GM04503 (cell line): ENCODE measurements around the gene FPGS.
"Not testable (repeated sequence)": the region's sequence is repeated elsewhere in the genome, so short reads cannot be mapped to it uniquely, and the experiment has no call there.

Experiments
- DNase-seq: peaks from one replicate; pipeline ENCODE4 v3.0.0-alpha.2; 2012; ENCODE audit warnings: low read depth

Gene FPGS

DNA sequence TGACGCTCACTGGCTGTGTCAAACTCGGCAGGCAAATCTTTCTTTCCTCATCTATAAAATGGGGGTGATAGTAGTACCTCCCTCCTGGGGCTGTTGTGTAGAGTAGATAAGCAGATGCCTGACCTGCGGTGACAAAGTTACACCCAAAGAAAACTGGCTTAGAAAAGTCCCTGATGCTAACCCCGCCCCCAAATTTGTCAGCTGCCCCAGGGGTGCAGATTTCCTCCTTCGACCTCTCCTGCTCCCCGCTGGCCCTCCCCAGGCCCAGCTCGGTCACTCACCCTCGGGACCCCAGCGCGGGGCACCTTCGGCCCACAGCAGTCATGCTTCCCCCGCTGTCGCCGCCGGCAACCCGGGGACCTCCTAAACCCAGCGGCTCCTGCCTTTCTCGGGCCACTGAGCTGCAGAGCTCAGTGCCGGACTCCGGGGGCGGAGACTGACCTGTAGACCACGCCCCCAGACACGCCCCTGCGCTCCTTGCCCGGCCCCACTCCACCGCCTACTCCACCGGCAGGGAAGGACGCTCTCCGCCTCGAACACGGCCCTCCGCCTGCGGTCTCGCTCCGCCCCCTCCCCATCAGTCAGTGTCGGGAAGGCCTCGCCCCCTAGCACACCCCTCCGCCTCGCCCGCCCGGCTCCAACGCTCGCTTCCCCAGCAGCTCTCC lies 31.6 kb upstream of the FPGS start:
- DNase-seq, result peak; percentile 68

DNA sequence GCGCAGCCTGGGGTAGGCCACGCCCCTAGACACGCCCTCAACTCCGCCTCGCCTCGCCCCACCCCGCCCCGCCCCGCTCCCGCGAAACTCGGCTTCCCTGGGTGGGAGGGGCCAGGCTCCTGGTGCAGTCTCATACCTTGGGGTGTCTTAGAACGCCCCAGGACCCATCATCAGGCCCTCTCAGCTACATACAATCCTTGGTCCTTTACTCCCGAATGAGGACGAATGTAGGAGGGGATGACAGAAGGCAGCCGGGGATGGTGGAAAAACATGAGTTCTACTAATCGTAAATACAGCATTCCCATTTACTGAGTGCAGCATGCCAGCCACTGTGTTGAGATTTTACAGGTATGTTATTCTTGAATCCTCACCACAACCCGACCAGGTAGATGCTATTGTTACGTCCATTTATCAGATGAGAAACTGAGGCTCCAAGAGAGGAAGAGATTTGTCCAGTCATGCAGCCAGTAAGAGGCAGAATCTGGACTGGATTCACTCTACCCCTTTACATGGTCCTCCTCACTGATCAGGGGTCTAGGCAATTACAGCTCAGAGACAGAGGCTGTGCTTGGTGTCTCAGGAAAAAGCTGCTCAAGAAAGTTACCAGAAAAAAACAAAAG lies 31.0 kb upstream of the FPGS start:
- DNase-seq, result no peak

DNA sequence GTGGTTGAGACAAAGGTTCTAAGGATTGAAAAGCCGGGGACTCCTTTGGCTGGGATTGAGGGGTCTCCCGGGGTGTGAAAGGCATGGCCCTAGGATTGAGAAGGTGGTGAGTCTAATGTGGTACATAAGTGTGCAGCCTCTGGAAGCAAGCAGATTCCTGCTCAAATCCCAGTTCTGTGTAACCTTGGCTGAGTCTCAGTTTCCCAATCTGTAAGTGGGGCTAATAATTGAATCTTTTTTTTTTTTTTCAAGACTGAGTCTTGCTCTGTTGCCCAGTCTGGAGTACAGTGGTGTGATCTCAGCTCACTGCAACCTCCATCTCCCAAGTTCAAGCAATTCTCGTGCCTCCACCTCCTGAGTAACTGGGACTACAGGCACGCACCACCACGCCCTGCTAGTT lies 30.1 kb upstream of the FPGS start:
- no peak for DNase-seq

DNA sequence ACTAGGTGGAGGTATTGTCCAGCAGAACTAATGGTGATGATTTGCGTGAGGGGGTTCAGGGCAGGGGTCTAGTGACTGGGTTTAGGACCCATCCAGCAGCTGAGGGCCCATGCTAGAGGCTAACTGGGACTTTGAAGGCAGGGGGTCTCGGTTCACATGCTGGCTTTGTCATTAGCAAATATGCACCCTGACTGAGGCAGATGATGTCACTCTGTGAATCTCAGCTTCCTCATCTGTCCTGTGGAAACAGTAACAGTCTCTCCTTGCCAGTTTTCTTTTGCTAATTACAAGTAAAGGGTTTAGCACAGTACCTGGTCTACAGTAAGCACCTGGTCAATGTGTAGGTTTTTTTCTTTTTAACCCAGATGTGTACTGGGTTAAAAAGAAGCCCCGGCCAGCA lies 29.4 kb upstream of the FPGS start:
- no peak for DNase-seq

DNA sequence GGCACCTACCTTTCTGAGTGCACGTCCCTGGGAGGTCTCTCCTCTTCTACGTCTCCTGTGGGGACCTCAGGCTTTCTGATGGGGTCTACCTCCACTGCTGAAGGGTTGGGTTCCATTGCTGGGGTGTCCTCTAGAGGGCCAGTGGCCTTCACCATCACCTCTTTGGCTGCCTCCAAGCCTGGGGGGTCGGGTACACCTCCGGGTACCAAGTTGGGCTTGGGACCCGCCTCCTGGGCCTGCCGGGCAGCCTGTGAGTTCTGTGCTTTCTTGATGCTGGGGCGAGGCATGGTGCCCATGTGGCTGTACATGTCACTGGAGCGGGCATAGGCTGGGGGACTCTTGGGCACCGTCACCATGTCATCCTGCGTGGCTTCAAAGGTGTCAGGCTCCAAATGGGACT lies 28.7 kb upstream of the FPGS start:
- no peak for DNase-seq

GRCh38 chr9:127776195-127776923 lies 26.3 kb upstream of the FPGS start:
- DNase-seq, result no peak

DNA sequence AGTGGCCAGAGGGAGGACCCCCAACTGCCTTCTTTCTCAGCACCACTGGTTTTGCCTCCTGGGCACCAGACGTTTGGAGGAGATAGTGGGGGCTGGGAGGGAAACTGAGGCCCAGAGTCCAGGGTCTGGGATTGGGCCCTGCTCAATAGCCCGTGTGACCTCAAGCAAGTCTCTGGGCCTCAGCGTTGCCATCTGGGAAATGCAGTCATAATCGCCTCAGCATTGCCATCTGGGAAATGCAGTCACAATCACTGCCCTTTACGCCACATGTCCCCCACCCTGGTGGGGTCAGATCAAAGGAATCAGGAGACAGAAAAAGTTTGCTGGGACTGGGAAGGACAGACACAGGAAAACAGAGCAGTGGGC lies 25.8 kb upstream of the FPGS start:
- DNase-seq, result no peak

DNA sequence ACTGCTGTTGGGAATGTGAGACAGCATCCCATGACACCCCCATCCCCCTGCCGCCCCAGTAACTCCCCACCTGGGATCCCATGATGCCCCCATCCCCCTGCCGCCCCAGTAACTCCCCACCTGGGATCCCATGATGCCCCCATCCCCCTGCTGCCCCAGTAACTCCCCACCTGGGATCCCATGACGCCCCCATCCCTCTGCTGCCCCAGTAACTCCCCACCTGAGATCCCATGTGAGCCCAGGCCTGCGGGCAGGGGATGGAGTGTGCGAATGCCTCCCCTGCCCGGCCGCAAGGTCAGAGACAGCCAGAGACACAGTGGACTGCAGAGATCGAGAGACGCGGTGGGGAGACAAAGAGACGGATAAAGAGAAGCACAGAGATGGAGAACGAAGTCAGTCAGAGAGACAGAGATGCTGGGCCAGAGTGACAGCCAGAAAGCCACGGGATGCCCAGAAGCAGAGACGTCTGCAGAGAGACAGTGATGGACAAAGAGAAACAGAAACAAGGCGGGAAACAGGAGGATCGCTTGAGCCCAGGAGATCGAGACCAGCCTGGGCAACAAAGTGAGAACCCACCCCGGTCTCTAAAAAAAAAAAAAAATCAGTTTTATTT lies 25.2 kb upstream of the FPGS start:
- DNase-seq, result no peak

DNA sequence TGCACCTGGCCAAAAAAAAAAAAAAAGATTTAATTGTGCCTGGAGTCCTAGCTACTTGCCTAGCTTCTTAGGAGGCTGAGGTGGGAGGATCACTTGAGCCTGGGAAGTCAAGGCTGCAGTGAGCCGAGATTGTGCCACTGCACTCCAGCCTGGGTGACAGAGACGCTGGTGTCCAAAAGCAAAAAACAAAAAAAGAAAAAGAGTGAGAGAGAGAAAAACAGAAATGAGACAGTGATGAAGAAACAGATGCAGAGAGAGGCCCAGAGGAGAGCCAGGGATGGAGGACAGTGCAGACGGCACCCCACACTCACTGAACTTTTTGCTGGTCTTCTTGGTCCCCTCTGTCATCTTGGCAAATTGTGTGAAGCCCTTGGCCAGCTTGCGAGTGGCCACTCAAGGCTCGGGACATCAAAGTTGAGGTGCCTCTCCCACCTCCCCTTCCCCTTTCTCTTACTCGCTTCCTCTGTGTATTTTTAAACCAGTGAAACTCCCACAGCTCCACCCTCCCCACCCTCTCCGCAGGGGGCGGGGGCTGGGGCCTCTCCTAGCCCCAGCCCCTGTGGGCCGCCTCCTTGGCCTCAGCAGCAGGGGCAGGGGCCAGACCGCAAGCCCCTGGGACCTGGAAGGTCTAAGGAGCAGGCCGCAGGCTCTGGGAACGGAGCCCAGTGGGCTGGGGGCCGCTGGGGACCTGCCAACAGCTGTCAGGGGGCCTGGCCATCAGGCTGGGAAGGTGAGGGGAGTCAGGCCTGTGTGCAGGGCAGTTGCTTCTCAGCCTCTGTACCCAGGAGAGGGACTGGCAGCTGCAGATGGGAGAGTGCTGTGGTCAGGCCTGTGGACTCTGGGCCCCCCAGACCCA lies 24.2 kb upstream of the FPGS start, which contains the start of gene SH2D3C:
Gene SH2D3C (minus strand): TSS at position 387 of the 856 bp plus-strand sequence. CDS start 39 bp downstream, at position 348.
- DNase-seq, result no peak

DNA sequence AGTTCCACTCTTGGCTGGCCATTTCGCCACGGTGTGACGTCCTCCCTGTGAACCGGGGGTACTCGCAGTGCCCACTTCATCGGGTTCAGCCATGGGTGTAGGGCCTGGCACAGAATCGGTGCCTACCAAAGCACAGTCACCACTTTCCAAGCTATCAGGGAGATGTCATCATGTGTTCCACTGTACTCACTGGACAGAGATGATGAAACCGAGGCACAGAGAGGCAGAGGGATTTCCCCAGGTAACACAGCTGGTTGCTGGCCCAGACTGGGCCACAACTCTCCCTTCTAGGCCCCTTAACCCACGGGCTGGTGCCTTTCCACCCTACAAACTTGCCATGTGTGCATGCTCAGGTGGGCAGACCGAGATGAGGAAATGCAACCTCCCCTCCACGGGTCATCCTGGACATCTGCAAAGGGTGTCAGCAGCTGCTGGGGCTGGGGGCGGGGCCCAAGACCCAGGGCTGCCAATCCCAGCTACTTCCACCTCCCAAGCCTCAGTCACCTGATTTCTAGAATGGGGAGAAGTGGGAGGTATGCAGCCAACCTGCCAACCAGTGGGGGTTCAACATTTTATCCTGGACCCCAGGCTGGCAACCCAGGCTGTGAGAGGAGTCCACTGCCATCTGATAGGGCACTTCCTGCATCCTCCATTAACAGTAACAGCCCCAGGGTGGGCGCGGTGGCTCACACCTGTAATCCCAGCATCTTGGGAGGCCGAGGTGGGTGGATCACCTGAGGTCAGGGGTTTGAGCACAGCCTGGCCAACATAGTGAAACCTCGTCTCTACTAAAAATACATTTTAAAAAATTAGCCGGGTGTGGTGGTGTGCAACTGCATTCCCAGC lies 23.3 kb upstream of the FPGS start:
- DNase-seq, result no peak

DNA sequence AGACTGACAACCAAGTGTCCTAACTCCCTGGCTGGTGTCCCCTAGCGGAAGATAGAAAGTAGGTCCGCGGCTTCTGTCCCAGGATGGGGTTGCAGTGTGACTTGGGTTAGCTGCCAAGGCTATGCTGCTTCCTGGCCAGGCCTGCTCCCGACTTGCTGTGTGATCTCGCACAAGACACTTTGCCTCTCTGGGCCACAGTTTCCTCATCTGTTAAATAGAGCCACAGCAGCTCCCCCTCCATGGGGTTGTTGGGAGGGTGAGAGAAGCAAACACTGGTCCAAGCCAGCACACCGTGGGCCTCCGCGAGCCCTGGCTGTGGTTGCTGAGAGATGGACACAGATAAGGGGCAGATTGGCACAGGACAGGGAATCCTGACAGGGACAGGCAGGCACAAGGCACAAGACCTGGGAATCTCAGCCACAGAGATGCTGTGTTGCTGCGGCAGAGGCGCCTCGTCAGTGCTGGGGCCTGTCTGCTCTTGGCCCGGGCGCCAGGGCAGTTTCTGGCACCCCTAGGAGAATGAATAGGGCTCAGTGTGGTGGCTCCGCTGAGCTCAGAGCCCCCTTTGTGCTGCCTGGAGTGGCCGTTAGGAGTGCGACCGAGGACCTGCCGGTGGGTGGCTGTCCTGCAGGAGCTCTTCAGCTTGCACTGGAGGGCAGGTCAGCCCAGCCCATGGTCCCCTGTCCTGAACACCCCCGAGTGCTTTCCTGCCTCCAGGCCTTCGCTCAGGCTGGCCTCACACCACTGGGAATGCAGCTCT lies 22.4 kb upstream of the FPGS start:
- DNase-seq, result no peak

GRCh38 chr9:127780909-127781308 lies 21.8 kb upstream of the FPGS start:
- not testable (repeated sequence) for DNase-seq

GRCh38 chr9:127781806-127782205 lies 20.9 kb upstream of the FPGS start:
- no peak for DNase-seq

GRCh38 chr9:127783111-127784008 lies 19.3 kb upstream of the FPGS start:
- DNase-seq, result no peak

DNA sequence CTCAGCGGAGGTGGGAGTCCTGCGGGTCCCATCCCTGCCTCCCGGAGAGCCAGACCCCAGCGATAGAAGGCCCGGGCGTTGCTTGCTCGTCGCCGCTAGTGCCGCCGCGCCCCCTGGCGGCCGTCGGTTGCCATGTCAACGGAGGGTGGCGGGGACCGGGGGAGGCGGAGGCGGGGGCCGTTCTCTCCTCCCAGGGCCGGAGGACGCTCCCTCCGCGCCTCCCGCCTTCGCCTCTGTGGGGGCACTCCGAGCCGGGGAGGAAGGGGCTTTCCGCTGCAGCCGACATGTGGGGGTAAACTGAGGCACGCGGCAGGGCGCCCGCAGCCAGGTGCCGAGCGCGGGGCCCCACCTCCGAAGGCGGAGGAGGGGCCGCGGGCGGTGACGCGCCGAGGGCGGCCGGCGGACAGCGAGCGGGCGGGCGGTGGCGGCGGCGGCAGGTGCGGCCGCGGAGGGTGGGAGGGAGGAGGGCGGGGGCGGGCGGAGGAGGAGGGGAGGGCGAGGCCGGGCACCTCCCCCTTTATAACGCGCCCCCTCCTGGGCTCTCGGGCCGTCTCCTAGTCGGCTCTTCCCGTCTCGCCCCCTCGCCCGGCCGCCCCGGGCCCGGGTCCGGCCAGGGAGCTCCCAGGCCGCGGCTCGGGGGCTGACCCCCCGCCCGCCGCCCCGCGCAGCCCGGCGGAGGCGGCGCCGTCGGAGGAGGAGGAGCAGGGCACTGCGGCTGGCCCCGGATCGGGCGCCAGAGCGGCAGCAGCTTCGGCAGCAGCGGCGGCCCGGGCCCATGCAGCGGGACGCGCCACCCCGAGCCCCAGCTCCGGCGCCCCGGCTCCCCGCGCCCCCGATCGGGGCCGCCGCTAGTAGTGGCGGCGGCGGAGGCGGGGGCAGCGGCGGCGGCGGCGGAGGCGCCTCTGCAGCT lies 17.4 kb upstream of the FPGS start:
- peak; percentile 9 for DNase-seq

- peak; percentile 34 for DNase-seq
These were observed 16.5 kb upstream of the FPGS start, which contains the start of gene CDK9 for GRCh38 chr9:127785933-127786772. Gene CDK9 (plus strand): TSS chr9:127786034. CDS start chr9:127786149, 115 bp downstream.

DNA sequence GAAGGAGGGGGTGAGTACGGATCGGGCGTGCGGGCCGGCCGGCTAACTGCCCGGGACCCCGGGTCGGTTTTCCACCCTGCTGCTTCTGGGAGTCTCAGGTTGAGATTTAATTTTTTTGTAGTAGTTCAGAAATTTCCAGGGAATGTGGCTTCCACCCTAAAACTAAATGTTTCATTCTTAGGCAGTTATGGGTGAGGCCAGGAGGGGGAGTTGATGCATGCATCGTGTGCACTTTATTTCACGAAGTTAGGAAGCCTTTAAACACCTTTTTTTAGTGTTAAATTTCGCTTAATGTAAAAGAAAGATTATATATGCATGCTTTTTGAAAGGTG lies 15.9 kb upstream of the FPGS start:
- DNase-seq, result no peak
